Hepatocyte (in vitro differentiated cells): Measurements from ENCODE around the gene SUPT4H1. TPM values are rescaled to one million over a fixed set of nuclear protein-coding genes. Genes with fewer than 3 reads are reported as not detected.

Experiments
- DNase-seq: peaks from one replicate; pipeline ENCODE4 v3.0.0-alpha.2; 2016; ENCODE audit warnings: low spot score
- H2AFZ ChIP-seq: fragments of 200-600 bp; sonication (generic); 2 replicates; pipeline ENCODE4 v1.6.0; 2016; ENCODE audit warnings: antibody characterized with exemption, mild to moderate bottlenecking
- H3K27ac ChIP-seq: fragments of 200-600 bp; sonication (generic); 2 replicates; pipeline ENCODE4 v1.5.1; 2016; ENCODE audit warnings: mild to moderate bottlenecking
- H3K27me3 ChIP-seq: fragments of 200-600 bp; sonication (generic); 2 replicates; pipeline ENCODE4 v1.6.1; 2016
- H3K36me3 ChIP-seq: fragments of 200-600 bp; sonication (generic); replicated peaks from 2 replicates; pipeline ENCODE4 v1.5.1; 2016; ENCODE audit warnings: low read depth; ENCODE audit not compliant: insufficient read depth
- H3K4me1 ChIP-seq: fragments of 200-600 bp; sonication (generic); 2 replicates; pipeline ENCODE4 v1.5.1; 2016; ENCODE audit warnings: mild to moderate bottlenecking, moderate library complexity; ENCODE audit not compliant: insufficient read depth
- H3K4me2 ChIP-seq: fragments of 200-600 bp; sonication (generic); 2 replicates; pipeline ENCODE4 v1.6.0; 2016
- H3K4me3 ChIP-seq: fragments of 200-600 bp; sonication (generic); 2 replicates; pipeline ENCODE4 v1.5.1; 2016; ENCODE audit warnings: mild to moderate bottlenecking
- H3K79me2 ChIP-seq: fragments of 200-600 bp; sonication (generic); 2 replicates; pipeline ENCODE4 v1.6.0; 2017; ENCODE audit warnings: mild to moderate bottlenecking
- H3K9me2 ChIP-seq: fragments of 200-600 bp; sonication (generic); replicated peaks from 2 replicates; pipeline ENCODE4 v1.6.0; 2017; ENCODE audit warnings: mild to moderate bottlenecking; ENCODE audit not compliant: insufficient read depth
- H3K9me3 ChIP-seq: fragments of 200-600 bp; sonication (generic); 2 replicates; pipeline ENCODE4 v1.5.1; 2016; ENCODE audit warnings: low read depth, mild to moderate bottlenecking
- H4K20me1 ChIP-seq: fragments of 200-600 bp; sonication (generic); 2 replicates; pipeline ENCODE4 v1.6.0; 2016; ENCODE audit warnings: mild to moderate bottlenecking; ENCODE audit not compliant: insufficient read depth, poor library complexity, severe bottlenecking
- CTCF ChIP-seq: fragments of 200-600 bp; sonication (generic); IDR thresholded peaks from 2 replicates; pipeline ENCODE4 v1.5.1; 2016; ENCODE audit warnings: antibody characterized with exemption, mild to moderate bottlenecking; ENCODE audit not compliant: poor library complexity
- EZH2 ChIP-seq: fragments of 200-600 bp; sonication (generic); IDR thresholded peaks from 2 replicates; pipeline ENCODE4 v1.6.1; 2016; ENCODE audit warnings: antibody characterized with exemption, mild to moderate bottlenecking, borderline replicate concordance
- EZH2phosphoT487 ChIP-seq: fragments of 200-600 bp; sonication (generic); IDR thresholded peaks from one replicate; pipeline ENCODE4 v1.6.1; 2018; ENCODE audit warnings: antibody characterized with exemption, mild to moderate bottlenecking, low read depth, moderate library complexity; ENCODE audit not compliant: unreplicated experiment, severe bottlenecking
- WGBS: methylation state at CpG from one replicate; pipeline ENCODE4 v1.1.6; 2016; ENCODE audit warnings: low lambda C conversion rate; ENCODE audit errors: missing lambda C conversion rate; 5-methylcytosine and 5-hydroxymethylcytosine counted together
- polyA plus RNA-seq: library from polyadenylated mRNA; unstranded; fragments of >200 nt; fragmentation: Nextera tagmentation; extraction: Ambion mirVana; gene quantifications from 2 replicates; pipeline ENCODE4 v1.2.1, GENCODE V29; 2016
- total RNA-seq: library from RNA; depleted of rRNA; stranded (reverse); fragments of >200 nt; gene quantifications from 2 replicates; pipeline ENCODE4 v1.2.3, GENCODE V29; 2014

Gene SUPT4H1
- total and polyA plus RNA-seq, 2 experiments from 2014 or later = 54.5 to 108 TPM

- H4K20me1 ChIP-seq = no peaks in the 10 kb centered on the region
- peak; percentile 55 for DNase-seq
- H3K4me3 ChIP-seq = no peak overlapping the region
- H3K9me2 ChIP-seq = no peaks in the 10 kb centered on the region
- TF ChIP-seq EZH2phosphoT487 = no peak
- TF ChIP-seq EZH2 = no peak
- TF ChIP-seq CTCF = no peak
- H3K27ac ChIP-seq = peak overlapping the region; percentile 86
- no peaks in the 10 kb centered on the region for H3K27me3 ChIP-seq
- 69% methylated on average over 5 of the region's 5 CpGs for WGBS
- H3K4me1 ChIP-seq = peaks cover 41% of the 10 kb centered on the region
- H3K4me2 ChIP-seq = no peak overlapping the region
- peaks cover 55% of the 10 kb centered on the region for H3K79me2 ChIP-seq
- H3K9me3 ChIP-seq = no peaks in the 10 kb centered on the region
- H3K36me3 ChIP-seq = no peaks in the 10 kb centered on the region
- no peak overlapping the region for H2AFZ ChIP-seq
Measured at GRCh38 chr17:58369214-58370031, 17.4 kb upstream of the SUPT4H1 start.

- no peak for TF ChIP-seq EZH2phosphoT487
- no peak for TF ChIP-seq CTCF
- no peak for TF ChIP-seq EZH2
- peak overlapping the region; percentile 86 for H3K27ac ChIP-seq
- peaks cover 50% of the 10 kb centered on the region for H3K79me2 ChIP-seq
Measured at GRCh38 chr17:58368860-58369213, 16.8 kb upstream of the SUPT4H1 start.

GRCh38 chr17:58367461-58367860, 15.5 kb upstream of the SUPT4H1 start:
- Histone ChIP-seq H3K27me3 (no peaks in the 10 kb centered on the region), H3K9me2 (no peaks in the 10 kb centered on the region), H3K4me2 (no peak overlapping the region), H3K4me1 (peaks cover 53% of the 10 kb centered on the region), H2AFZ (no peak overlapping the region), H3K27ac (peak overlapping the region; percentile 22), H3K9me3 (no peaks in the 10 kb centered on the region), H3K36me3 (no peaks in the 10 kb centered on the region), H3K4me3 (no peak overlapping the region), H4K20me1 (no peaks in the 10 kb centered on the region), H3K79me2 (peaks cover 46% of the 10 kb centered on the region)
- 86% methylated on average over 3 of the region's 3 CpGs for WGBS
- TF ChIP-seq EZH2 (no peak), CTCF (no peak), EZH2phosphoT487 (no peak)
- no peak for DNase-seq

More at GRCh38 chr17:58368860-58369213, 16.8 kb upstream of the SUPT4H1 start:
- Histone ChIP-seq H3K9me2 (no peaks in the 10 kb centered on the region), H3K4me2 (no peak overlapping the region), H3K27me3 (no peaks in the 10 kb centered on the region), H2AFZ (no peak overlapping the region), H4K20me1 (no peaks in the 10 kb centered on the region), H3K36me3 (no peaks in the 10 kb centered on the region), H3K9me3 (no peaks in the 10 kb centered on the region), H3K4me1 (peaks cover 47% of the 10 kb centered on the region), H3K4me3 (no peak overlapping the region)
- no peak for DNase-seq
- WGBS = 83% methylated on average over 3 of the region's 3 CpGs
